CD8-positive, alpha-beta memory T cell (primary cell): ENCODE results near the gene PAX5. TPM values are rescaled to one million over a fixed set of nuclear protein-coding genes. Genes with fewer than 3 reads are reported as not detected.

Experiments
- CTCF ChIA-PET: fragments of 350-600 bp; sonication (Branson Sonifier 250); formaldehyde crosslinking; loops from one replicate; lab custom pipeline; 2021; ENCODE audit warnings: antibody characterized with exemption; lab: Charles Lee
- POLR2A ChIA-PET: fragments of 350-600 bp; sonication (Branson Sonifier 250); formaldehyde crosslinking; loops from one replicate; lab custom pipeline; 2021; ENCODE audit warnings: antibody characterized with exemption; lab: Charles Lee
- DNase-seq, 5 donors: peaks; one replicate each; pipeline versions ENCODE4 v3.0.0 to v3.0.0-alpha.2; 2020 to 2022; ENCODE audit warnings: mixed read lengths in 1 of 5
- H3K27ac ChIP-seq: one replicate; pipeline ENCODE4 v1.7.0; 2013; ENCODE audit warnings: low read depth, mild to moderate bottlenecking, low read length, moderate library complexity
- H3K27me3 ChIP-seq: 2 replicates; pipeline ENCODE4 v1.7.0; 2013; ENCODE audit warnings: low read length, mild to moderate bottlenecking; ENCODE audit not compliant: insufficient read depth, poor library complexity, severe bottlenecking
- H3K36me3 ChIP-seq: 2 replicates; pipeline ENCODE4 v1.7.0; 2013; ENCODE audit warnings: mild to moderate bottlenecking, low read length, moderate library complexity; ENCODE audit not compliant: insufficient read depth
- H3K4me1 ChIP-seq: 2 replicates; pipeline ENCODE4 v1.7.0; 2013; ENCODE audit warnings: mild to moderate bottlenecking, low read length, moderate library complexity; ENCODE audit not compliant: insufficient read depth
- H3K4me3 ChIP-seq: 2 replicates; pipeline ENCODE4 v1.7.0; 2013; ENCODE audit warnings: mild to moderate bottlenecking, low read length
- H3K9me3 ChIP-seq: 2 replicates; pipeline ENCODE4 v1.7.0; 2013; ENCODE audit warnings: mild to moderate bottlenecking, low read length
- H3K27ac Mint-ChIP-seq, 8 donors: one replicate each; pipeline ENCODE4 v1.8.0; 2020 to 2021; ENCODE audit warnings: mixed read lengths in 8 of 8, mild to moderate bottlenecking in 6 of 8, inconsistent platforms in 3 of 8, moderate library complexity in 3 of 8
- H3K27me3 Mint-ChIP-seq, 2 donors: one replicate each; pipeline ENCODE4 v1.8.0; 2020 to 2021; ENCODE audit warnings: mixed read lengths in 2 of 2, mild to moderate bottlenecking in 1 of 2, moderate library complexity in 1 of 2
- H3K36me3 Mint-ChIP-seq, 3 donors: one replicate each; pipeline ENCODE4 v1.8.0; 2020 to 2021; ENCODE audit warnings: mixed read lengths in 3 of 3, inconsistent platforms in 1 of 3, mild to moderate bottlenecking in 1 of 3
- H3K4me1 Mint-ChIP-seq, 3 donors: one replicate each; pipeline ENCODE4 v1.8.0; 2020 to 2021; ENCODE audit warnings: mixed read lengths in 3 of 3, inconsistent platforms in 1 of 3, mild to moderate bottlenecking in 1 of 3
- H3K4me3 Mint-ChIP-seq, 7 donors: one replicate each; pipeline ENCODE4 v1.8.0; 2020 to 2021; ENCODE audit warnings: mixed read lengths in 7 of 7, mild to moderate bottlenecking in 6 of 7, moderate library complexity in 4 of 7, inconsistent platforms in 2 of 7
- H3K9me3 Mint-ChIP-seq, 5 donors: one replicate each; pipeline ENCODE4 v1.8.0; 2020 to 2022; ENCODE audit warnings: mixed read lengths in 5 of 5, mild to moderate bottlenecking in 3 of 5, moderate library complexity in 2 of 5, inconsistent platforms in 1 of 5
- polyA plus RNA-seq: library from polyadenylated mRNA; unstranded; fragments of 300-500 nt; fragmentation: Illumina TruSeq; gene quantifications from one replicate; pipeline ENCODE4 v1.2.3, GENCODE V29; 2021
- total RNA-seq, 2 experiments: library from RNA; stranded (reverse); gene quantifications; one replicate each; pipeline ENCODE4 v1.2.3, GENCODE V29; 2021

The PAX5 gene
- total and polyA plus RNA-seq, 3 experiments from 2014 or later: 0.18 to 0.29 TPM; not detected in 1

- no peaks in the 10 kb centered on the region for H3K4me1 Mint-ChIP-seq
- ChIA-PET CTCF (no interaction called here), POLR2A (no interaction called here)
- no peaks in the 10 kb centered on the region for H3K4me1 ChIP-seq
- H3K27ac ChIP-seq: no peak overlapping the region
- no peaks in the 10 kb centered on the region for H3K9me3 ChIP-seq
- no peak overlapping the region for H3K27ac Mint-ChIP-seq
- no peaks in the 10 kb centered on the region for H3K27me3 ChIP-seq
- no peaks in the 10 kb centered on the region for H3K36me3 ChIP-seq
- H3K36me3 Mint-ChIP-seq: no peaks in the 10 kb centered on the region
- no peak for DNase-seq
- no peak overlapping the region for H3K4me3 Mint-ChIP-seq
- no peaks in the 10 kb centered on the region for H3K9me3 Mint-ChIP-seq
- no peak overlapping the region for H3K4me3 ChIP-seq
- H3K27me3 Mint-ChIP-seq: peaks cover 16 to 20% of the 10 kb centered on the region in 2 donors
Measured at GRCh38 chr9:36813154-36813553, 220.9 kb downstream of the PAX5 start.

GRCh38 chr9:36812556-36812955 lies 221.5 kb downstream of the PAX5 start:
- ChIA-PET POLR2A (no interaction called here), CTCF (no interaction called here)
- Mint-ChIP-seq H3K9me3 (no peaks in the 10 kb centered on the region), H3K27ac (no peak overlapping the region), H3K4me3 (no peak overlapping the region), H3K4me1 (no peaks in the 10 kb centered on the region), H3K36me3 (no peaks in the 10 kb centered on the region), H3K27me3 (peaks cover 12 to 18% of the 10 kb centered on the region in 2 donors)
- no peak for DNase-seq
- H3K4me3 ChIP-seq: no peak overlapping the region
- no peak overlapping the region for H3K27ac ChIP-seq
- no peaks in the 10 kb centered on the region for H3K36me3 ChIP-seq
- no peaks in the 10 kb centered on the region for H3K4me1 ChIP-seq
- no peaks in the 10 kb centered on the region for H3K9me3 ChIP-seq
- H3K27me3 ChIP-seq: no peaks in the 10 kb centered on the region

DNA sequence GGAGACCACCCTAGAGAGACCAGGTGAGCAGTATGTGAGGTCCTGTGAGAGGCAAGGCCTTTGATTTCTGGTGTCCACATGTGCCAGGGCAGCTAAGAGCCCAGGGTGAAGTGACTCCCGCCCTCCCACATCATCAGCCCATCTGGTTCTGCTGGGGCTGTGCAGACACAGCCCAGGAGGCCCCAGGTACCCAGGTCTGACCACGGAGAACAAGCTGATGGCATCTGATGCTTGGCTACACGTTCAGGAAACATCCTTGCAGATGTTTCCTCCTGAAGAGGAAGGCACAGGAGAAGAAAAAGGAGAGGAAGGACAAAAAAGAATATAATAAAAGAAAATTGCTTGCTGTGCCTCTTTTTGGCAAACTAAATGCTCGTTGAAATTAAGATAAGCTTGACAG lies 225.8 kb downstream of the PAX5 start:
- DNase-seq: no peak
- H3K36me3 Mint-ChIP-seq: no peaks in the 10 kb centered on the region
- ChIA-PET POLR2A (no interaction called here), CTCF (no interaction called here)
- no peak overlapping the region for H3K4me3 Mint-ChIP-seq
- Histone ChIP-seq H3K27ac (no peak overlapping the region), H3K9me3 (no peaks in the 10 kb centered on the region), H3K4me3 (no peak overlapping the region), H3K4me1 (no peaks in the 10 kb centered on the region), H3K36me3 (no peaks in the 10 kb centered on the region), H3K27me3 (no peaks in the 10 kb centered on the region)
- H3K9me3 Mint-ChIP-seq: no peaks in the 10 kb centered on the region
- H3K27ac Mint-ChIP-seq: no peak overlapping the region
- H3K27me3 Mint-ChIP-seq: peaks cover 9 to 10% of the 10 kb centered on the region in 2 donors
- H3K4me1 Mint-ChIP-seq: no peaks in the 10 kb centered on the region

GRCh38 chr9:36803961-36804360 lies 230.1 kb downstream of the PAX5 start:
- no peak overlapping the region for H3K4me3 Mint-ChIP-seq
- Histone ChIP-seq H3K4me1 (no peaks in the 10 kb centered on the region), H3K4me3 (no peak overlapping the region), H3K9me3 (no peaks in the 10 kb centered on the region), H3K27me3 (peaks cover 6% of the 10 kb centered on the region), H3K27ac (no peak overlapping the region), H3K36me3 (no peaks in the 10 kb centered on the region)
- DNase-seq: no peak
- H3K27me3 Mint-ChIP-seq: peaks cover 5 to 32% of the 10 kb centered on the region in 2 donors
- CTCF ChIA-PET: interaction anchor here (1.0 to 2.0 kb wide), 2 partner anchors 8 to 14 kb away, joined by 3 to 5 read pairs; no protein-coding TSS in a partner anchor
- POLR2A ChIA-PET: no interaction called here
- no peak overlapping the region for H3K27ac Mint-ChIP-seq
- H3K36me3 Mint-ChIP-seq: no peaks in the 10 kb centered on the region
- H3K4me1 Mint-ChIP-seq: no peaks in the 10 kb centered on the region
- H3K9me3 Mint-ChIP-seq: no peaks in the 10 kb centered on the region

GRCh38 chr9:36802201-36802920 lies 231.7 kb downstream of the PAX5 start:
- Mint-ChIP-seq H3K36me3 (peaks cover 0 to 2% (median 0%) of the 10 kb centered on the region in 3 donors), H3K27me3 (peaks cover 11 to 32% of the 10 kb centered on the region in 2 donors), H3K9me3 (peaks cover 0 to 4% (median 0%) of the 10 kb centered on the region in 5 donors), H3K4me1 (no peaks in the 10 kb centered on the region), H3K4me3 (no peak overlapping the region), H3K27ac (peak overlapping the region in 1 of 8 donors; percentile 76)
- ChIA-PET CTCF (no interaction called here), POLR2A (no interaction called here)
- no peak overlapping the region for H3K4me3 ChIP-seq
- peaks cover 6% of the 10 kb centered on the region for H3K27me3 ChIP-seq
- H3K9me3 ChIP-seq: no peaks in the 10 kb centered on the region
- H3K36me3 ChIP-seq: no peaks in the 10 kb centered on the region
- H3K4me1 ChIP-seq: no peaks in the 10 kb centered on the region
- no peak for DNase-seq
- no peak overlapping the region for H3K27ac ChIP-seq

DNA sequence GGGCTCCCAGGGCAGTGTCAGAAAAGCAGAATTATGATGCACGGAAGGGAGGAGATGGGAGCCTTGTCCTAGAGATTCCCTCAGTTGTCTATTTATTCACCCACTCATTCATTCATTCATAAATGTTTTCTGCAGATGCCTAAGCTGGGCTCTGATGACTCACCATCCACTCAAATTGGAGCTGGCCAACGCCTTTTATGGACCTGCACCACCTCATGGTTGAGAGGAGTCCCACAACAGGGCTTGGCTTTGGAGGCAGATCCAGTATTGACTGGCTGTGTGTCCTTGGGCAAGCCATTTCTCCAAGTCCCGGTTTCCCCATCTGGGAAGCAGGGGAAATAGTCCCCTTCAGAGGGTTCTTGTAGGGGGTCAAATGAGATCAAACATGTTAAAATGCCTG lies 233.6 kb downstream of the PAX5 start:
- Histone ChIP-seq H3K27me3 (peaks cover 6% of the 10 kb centered on the region), H3K4me3 (no peak overlapping the region), H3K27ac (no peak overlapping the region), H3K4me1 (no peaks in the 10 kb centered on the region), H3K36me3 (no peaks in the 10 kb centered on the region), H3K9me3 (no peaks in the 10 kb centered on the region)
- H3K27me3 Mint-ChIP-seq: peaks cover 13 to 30% of the 10 kb centered on the region in 2 donors
- H3K4me1 Mint-ChIP-seq: no peaks in the 10 kb centered on the region
- peaks cover 0 to 4% (median 0%) of the 10 kb centered on the region in 5 donors for H3K9me3 Mint-ChIP-seq
- H3K27ac Mint-ChIP-seq: no peak overlapping the region
- ChIA-PET CTCF (no interaction called here), POLR2A (no interaction called here)
- peaks cover 0 to 2% (median 0%) of the 10 kb centered on the region in 3 donors for H3K36me3 Mint-ChIP-seq
- H3K4me3 Mint-ChIP-seq: no peak overlapping the region
- no peak for DNase-seq

DNA sequence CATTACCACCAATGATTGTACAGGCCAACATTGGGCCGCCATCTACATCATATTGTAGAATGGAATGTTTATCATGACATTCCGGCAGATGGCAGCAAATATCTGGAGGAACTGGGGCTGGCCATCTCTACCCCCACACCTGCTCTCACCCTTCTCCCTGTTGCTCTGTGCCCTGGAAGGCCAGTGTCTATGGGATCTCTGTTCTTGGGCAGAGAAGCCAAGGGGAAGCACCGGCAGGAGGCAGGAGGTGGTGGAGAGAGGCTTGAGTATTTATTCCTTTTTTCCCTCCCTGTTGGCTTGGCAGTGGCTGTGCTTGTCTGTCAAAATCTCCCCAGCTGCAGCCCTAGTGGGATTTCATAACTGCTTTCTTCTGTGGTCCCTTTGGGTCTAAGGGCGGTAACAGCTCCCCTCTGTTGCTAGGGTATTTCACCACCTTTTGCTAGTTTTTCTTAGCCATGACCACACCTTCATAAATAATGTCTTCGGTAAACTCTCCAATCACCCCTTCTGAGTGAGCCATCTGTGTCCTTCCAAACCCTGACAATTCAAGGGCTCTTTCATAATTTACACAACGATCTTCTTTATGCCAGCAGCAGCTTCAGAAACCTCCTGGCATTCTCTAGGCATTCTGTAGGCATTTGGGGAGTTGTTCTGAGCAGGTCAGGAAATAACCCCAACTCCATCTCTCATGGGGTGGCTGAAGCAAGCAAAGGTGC lies 235.6 kb downstream of the PAX5 start:
- Histone ChIP-seq H3K4me3 (no peak overlapping the region), H3K9me3 (no peaks in the 10 kb centered on the region), H3K27ac (no peak overlapping the region), H3K36me3 (no peaks in the 10 kb centered on the region), H3K4me1 (no peaks in the 10 kb centered on the region), H3K27me3 (peaks cover 6% of the 10 kb centered on the region)
- no peak overlapping the region for H3K27ac Mint-ChIP-seq
- H3K4me3 Mint-ChIP-seq: no peak overlapping the region
- ChIA-PET CTCF (no interaction called here), POLR2A (no interaction called here)
- DNase-seq: no peak
- peaks cover 0 to 2% (median 0%) of the 10 kb centered on the region in 3 donors for H3K36me3 Mint-ChIP-seq
- H3K4me1 Mint-ChIP-seq: no peaks in the 10 kb centered on the region
- peaks cover under 1 to 11% (median 4%) of the 10 kb centered on the region in 5 donors for H3K9me3 Mint-ChIP-seq
- peaks cover 13 to 25% of the 10 kb centered on the region in 2 donors for H3K27me3 Mint-ChIP-seq

- ChIA-PET POLR2A (no interaction called here), CTCF (no interaction called here)
- Mint-ChIP-seq H3K9me3 (peaks cover 6 to 20% (median 12%) of the 10 kb centered on the region in 5 donors), H3K27me3 (peaks cover 16 to 20% of the 10 kb centered on the region in 2 donors), H3K27ac (no peak overlapping the region), H3K36me3 (peaks cover 0 to 4% (median 2%) of the 10 kb centered on the region in 3 donors), H3K4me3 (no peak overlapping the region), H3K4me1 (no peaks in the 10 kb centered on the region)
- Histone ChIP-seq H3K4me3 (no peak overlapping the region), H3K9me3 (no peaks in the 10 kb centered on the region), H3K27ac (no peak overlapping the region), H3K4me1 (no peaks in the 10 kb centered on the region), H3K36me3 (no peaks in the 10 kb centered on the region), H3K27me3 (peaks cover 6% of the 10 kb centered on the region)
- DNase-seq: no peak
Measured at GRCh38 chr9:36797471-36798220, 236.4 kb downstream of the PAX5 start.
